ENCODE data around the gene NANOS3. TPM values are rescaled to one million over a fixed set of nuclear protein-coding genes. Genes with fewer than 3 reads are reported as not detected.

NANOS3 gene
- total and polyA plus RNA-seq, 9 of the 15 experiments (the other 6 are each of a cell fraction or from before 2014, with no cell fraction given) = not detected

- H3K4me2 ChIP-seq (ENCODE audit: insufficient read depth, low read length) = no peak overlapping the region
- no peaks in the 10 kb centered on the region for H3K27me3 ChIP-seq (ENCODE audit: control insufficient read depth in 2 of 2, insufficient read depth in 2 of 2, low read length in 2 of 2)
- H3K9me3 ChIP-seq (replicated peaks; ENCODE audit: control insufficient read depth, insufficient read depth, low read depth, low read length) = no peaks in the 10 kb centered on the region
- no peaks in the 10 kb centered on the region for H3K79me2 ChIP-seq (ENCODE audit: control insufficient read depth, insufficient read depth, low read length)
- H2AFZ ChIP-seq (ENCODE audit: low read depth, low read length) = no peak overlapping the region
- in situ Hi-C loops (cut with MboI) = no loop called here
- FAIRE-seq (no peak), DNase-seq (ENCODE audit: extremely low read depth in 1 of 4, low spot score in 3 of 4) (no peak), ATAC-seq (no peak)
- no peak overlapping the region for H3K9ac ChIP-seq (ENCODE audit: insufficient read depth in 1 of 2, low read depth in 2 of 2, low read length in 2 of 2)
- ChIA-PET CTCF (ENCODE audit: low intra/inter-chr PET ratio) (no interaction called here), POLR2A (interaction anchor here (1.0 kb wide), 1 partner anchor 182 kb away, joined by 3 read pairs; no protein-coding TSS in a partner anchor)
- H3K4me3 ChIP-seq = no peak overlapping the region
- no peak overlapping the region for H3K27ac ChIP-seq (ENCODE audit: extremely low read depth, low read depth, low read length)
- H3K4me1 ChIP-seq (replicated peaks in 1 of 2; ENCODE audit: control insufficient read depth in 2 of 2, insufficient read depth in 2 of 2, low read length in 2 of 2) = peaks cover 14 to 27% of the 10 kb centered on the region in 2 experiments; a peak in 4 of 5 replicates
- TF ChIP-seq BRCA1 (IDR thresholded peaks at IDR 0.05) = no peak
- TF ChIP-seq BRCA1 (CRISPR knock-in tag; IDR thresholded peaks at IDR 0.05) = 0 out of 2 replicates have a peak, but pooled peaks have one; percentile 35
- TF ChIP-seq ZBTB43 (CRISPR knock-in tag; IDR thresholded peaks at IDR 0.05) = no peak
- no peaks in the 10 kb centered on the region for H3K36me3 ChIP-seq (ENCODE audit: control insufficient read depth, insufficient read depth, low read length)
- no TSS peak for BruUV-seq (replicated peaks)
- intact Hi-C loops (cut with micrococcal nuclease) = no loop called here
- no peaks in the 10 kb centered on the region for H4K20me1 ChIP-seq (replicated peaks; ENCODE audit: control insufficient read depth, insufficient read depth, low read length)
- no peaks in the 10 kb centered on the region for H3K9me1 ChIP-seq (ENCODE audit: control insufficient read depth, insufficient read depth, low read length)
- 71% methylated on average over 10 of the region's 10 CpGs for WGBS (ENCODE audit: insufficient coverage, low coverage, missing lambda C conversion rate)
Measured at GRCh38 chr19:13899393-13899792, 22.5 kb downstream of the NANOS3 start.

- intact Hi-C loops (cut with micrococcal nuclease) (no loop called here), in situ Hi-C loops (cut with MboI) (no loop called here)
- Histone ChIP-seq H3K9me1 (ENCODE audit: control insufficient read depth, insufficient read depth, low read length) (no peaks in the 10 kb centered on the region), H3K4me2 (ENCODE audit: insufficient read depth, low read length) (no peak overlapping the region), H3K79me2 (ENCODE audit: control insufficient read depth, insufficient read depth, low read length) (no peaks in the 10 kb centered on the region), H3K9me3 (replicated peaks; ENCODE audit: control insufficient read depth, insufficient read depth, low read depth, low read length) (no peaks in the 10 kb centered on the region), H3K27ac (ENCODE audit: extremely low read depth, low read depth, low read length) (no peak overlapping the region), H3K9ac (ENCODE audit: insufficient read depth in 1 of 2, low read depth in 2 of 2, low read length in 2 of 2) (peak overlapping the region in 1 of 2 experiments; percentile 81; a peak in 1 of 4 replicates), H4K20me1 (replicated peaks; ENCODE audit: control insufficient read depth, insufficient read depth, low read length) (no peaks in the 10 kb centered on the region), H3K36me3 (ENCODE audit: control insufficient read depth, insufficient read depth, low read length) (no peaks in the 10 kb centered on the region), H3K4me3 (no peak overlapping the region), H2AFZ (ENCODE audit: low read depth, low read length) (no peak overlapping the region), H3K4me1 (replicated peaks in 1 of 2; ENCODE audit: control insufficient read depth in 2 of 2, insufficient read depth in 2 of 2, low read length in 2 of 2) (peaks cover 14 to 28% of the 10 kb centered on the region in 2 experiments; a peak in 4 of 5 replicates), H3K27me3 (ENCODE audit: control insufficient read depth in 2 of 2, insufficient read depth in 2 of 2, low read length in 2 of 2) (no peaks in the 10 kb centered on the region)
- ChIA-PET CTCF (ENCODE audit: low intra/inter-chr PET ratio) (no interaction called here), POLR2A (interaction anchor here (0.6 to 1.1 kb wide), 2 partner anchors 11 to 174 kb away, joined by 4 to 6 read pairs; no protein-coding TSS in a partner anchor)
- DNase-seq (ENCODE audit: extremely low read depth in 1 of 4, low spot score in 3 of 4) = no peak
- no peak; the same call in 2 of the 3 replicates for ATAC-seq
- no peak for FAIRE-seq
- no TSS peak for BruUV-seq (replicated peaks)
- 48% methylated on average over 5 of the region's 5 CpGs for WGBS (ENCODE audit: insufficient coverage, low coverage, missing lambda C conversion rate)
- TF ChIP-seq THRAP3 (IDR thresholded peaks at IDR 0.05; ENCODE audit: borderline replicate concordance) = no peak
- no peak for TF ChIP-seq PTBP1 (IDR thresholded peaks at IDR 0.05; ENCODE audit: low read depth, low read length)
- TF ChIP-seq SP2 (IDR thresholded peaks at IDR 0.05; ENCODE audit: extremely low read depth, low read depth, low read length, poor library complexity, severe bottlenecking) = no peak
- no peak for TF ChIP-seq GATAD2B (IDR thresholded peaks at IDR 0.05; ENCODE audit: borderline replicate concordance)
Measured at GRCh38 chr19:13899912-13900584, 23.1 kb downstream of the NANOS3 start.
